Endothelial cell of umbilical vein (primary cell): ENCODE measurements around the gene GDF11. TPM values are rescaled to one million over a fixed set of nuclear protein-coding genes. Genes with fewer than 3 reads are reported as not detected.

ENCODE experiments used
- BruUV-seq: library from RNA; stranded (reverse); fragments of 400-500 nt; replicated peaks from 2 replicates; lab custom pipeline; 2021; lab: Mats Ljungman, UMichigan
- CTCF ChIA-PET: fragments of 300-600, 350-600 bp; sonication (Branson Sonifier 250); formaldehyde crosslinking; loops from one replicate; lab custom pipeline; 2021; ENCODE audit warnings: antibody characterized with exemption, inconsistent platforms; lab: Charles Lee
- POLR2A ChIA-PET: fragments of 300-600, 350-600 bp; sonication (Branson Sonifier 250); formaldehyde crosslinking; loops from one replicate; lab custom pipeline; 2021; ENCODE audit warnings: antibody characterized with exemption, inconsistent platforms; lab: Charles Lee
- DNase-seq: peaks from one replicate; pipeline ENCODE4 v3.0.0-alpha.2; 2011; ENCODE audit warnings: low read depth, low spot score
- FAIRE-seq: peaks from 2 replicates; lab custom pipeline; 2011; peaks lifted over from hg19 to GRCh38; lab: Jason Lieb, UNC
- H2AFZ ChIP-seq: 2 replicates; pipeline ENCODE4 v1.6.0; 2012; ENCODE audit warnings: low read depth, low read length, control low read depth, inconsistent platforms
- H3K27ac ChIP-seq: 2 replicates; pipeline ENCODE4 v1.5.1; 2011; ENCODE audit warnings: low read depth, mild to moderate bottlenecking, control low read depth, low read length, moderate library complexity; ENCODE audit not compliant: insufficient read depth
- H3K27me3 ChIP-seq, 2 experiments: 2 replicates each; pipeline versions ENCODE4 v1.6.0 to v1.6.1; 2011; ENCODE audit warnings: low read length in 2 of 2, mixed read lengths in 1 of 2; ENCODE audit not compliant: control insufficient read depth in 2 of 2, insufficient read depth in 2 of 2
- H3K36me3 ChIP-seq, 2 experiments: 2 replicates in 1 of 2; 3 replicates in 1 of 2; pipeline ENCODE4 v1.5.1; 2011; ENCODE audit warnings: low read length in 2 of 2, mild to moderate bottlenecking in 1 of 2, moderate library complexity in 1 of 2; ENCODE audit not compliant: control insufficient read depth in 2 of 2, insufficient read depth in 2 of 2; ENCODE audit errors: extremely low read depth in 1 of 2
- H3K4me1 ChIP-seq: 3 replicates; pipeline ENCODE4 v1.5.1; 2011; ENCODE audit warnings: mild to moderate bottlenecking, low read length; ENCODE audit not compliant: control insufficient read depth, insufficient read depth; ENCODE audit errors: extremely low read depth
- H3K4me2 ChIP-seq: 2 replicates; pipeline ENCODE4 v1.6.1; 2011; ENCODE audit warnings: low read length, control low read depth, mixed read lengths; ENCODE audit not compliant: insufficient read depth
- H3K4me3 ChIP-seq, 3 experiments: fragments of 200-600 bp in 1 of 3; sonication (generic), shearing (Covaris generic) in 1 of 3; replicated peaks in 1 of 3; 2 replicates each; pipeline ENCODE4 v1.5.1; 2011 to 2016; ENCODE audit warnings: control low read depth in 3 of 3, low read length in 3 of 3, mild to moderate bottlenecking in 2 of 3, inconsistent platforms in 1 of 3, low read depth in 1 of 3, moderate library complexity in 1 of 3; ENCODE audit not compliant: insufficient read depth in 1 of 3
- H3K79me2 ChIP-seq: 2 replicates; pipeline ENCODE4 v1.6.0; 2012; ENCODE audit warnings: low read length, inconsistent platforms; ENCODE audit not compliant: control insufficient read depth, insufficient read depth
- H3K9ac ChIP-seq: replicated peaks from 2 replicates; pipeline ENCODE3; 2011; ENCODE audit warnings: low read length, control low read depth; ENCODE audit not compliant: insufficient read depth; ENCODE audit errors: extremely low read depth
- H3K9me1 ChIP-seq: replicated peaks from 3 replicates; pipeline ENCODE4 v1.6.0; 2011; ENCODE audit warnings: mild to moderate bottlenecking, low read length; ENCODE audit not compliant: control insufficient read depth, insufficient read depth; ENCODE audit errors: extremely low read depth
- H3K9me3 ChIP-seq: replicated peaks from 2 replicates; pipeline ENCODE4 v1.5.1; 2012; ENCODE audit warnings: low read length, inconsistent platforms; ENCODE audit not compliant: control insufficient read depth, insufficient read depth
- H4K20me1 ChIP-seq: replicated peaks from 2 replicates; pipeline ENCODE3; 2011; ENCODE audit warnings: mild to moderate bottlenecking, low read length; ENCODE audit not compliant: control insufficient read depth, insufficient read depth; ENCODE audit errors: extremely low read depth
- EZH2 ChIP-seq: IDR thresholded peaks from 2 replicates; pipeline ENCODE4 v1.6.1; 2012; ENCODE audit warnings: borderline replicate concordance, low read depth, mild to moderate bottlenecking, moderate library complexity, low read length, inconsistent platforms; ENCODE audit not compliant: severe bottlenecking
- FOS ChIP-seq: IDR thresholded peaks from 2 replicates; pipeline ENCODE4 v1.6.1; 2011; ENCODE audit warnings: mild to moderate bottlenecking, low read length, moderate library complexity, borderline replicate concordance; ENCODE audit not compliant: insufficient read depth
- GATA2 ChIP-seq: IDR thresholded peaks from 2 replicates; pipeline ENCODE4 v1.7.0; 2011; ENCODE audit warnings: low read depth, mild to moderate bottlenecking, moderate library complexity, mixed read lengths, low read length; ENCODE audit not compliant: insufficient read length, insufficient read depth
- JUN ChIP-seq: IDR thresholded peaks from 2 replicates; pipeline ENCODE4 v1.6.1; 2011; ENCODE audit warnings: borderline replicate concordance, low read depth; ENCODE audit not compliant: insufficient read length, insufficient read depth
- MYC ChIP-seq: IDR thresholded peaks from one replicate; pipeline ENCODE4 v1.6.1; 2011; ENCODE audit warnings: mild to moderate bottlenecking, low read depth, low read length
- POLR2A ChIP-seq: IDR thresholded peaks from 2 replicates; pipeline ENCODE4 v1.6.1; 2012; ENCODE audit warnings: low read depth, mild to moderate bottlenecking, control low read depth, low read length
- POLR2AphosphoS5 ChIP-seq: IDR thresholded peaks from 2 replicates; pipeline ENCODE4 v1.6.1; 2012; ENCODE audit warnings: low read depth, mild to moderate bottlenecking, control low read depth, low read length, moderate library complexity; ENCODE audit not compliant: insufficient read depth
- dilution Hi-C: fragments of 300-500 bp; cut with MboI; formaldehyde crosslinking; loops from one replicate; pipeline ENCODE4 v1.15.0; 2019; ENCODE audit warnings: low sequenced_read_pairs; ENCODE audit not compliant: extremely low pct_ligation_motif_present
- intact Hi-C: fragments of 100-400 bp; cut with micrococcal nuclease; formaldehyde crosslinking; loops from one replicate; pipeline ENCODE4 v1.10.0; 2022
- polyA plus RNA-seq, 4 experiments: library from polyadenylated mRNA; depleted of rRNA in 3 of 4; stranded (reverse) in 3 of 4; unstranded in 1 of 4; fragments of >200 nt; gene quantifications; 2 replicates each; pipeline versions ENCODE4 v1.2.1 to v1.2.3, GENCODE V29; 2011 to 2012; ENCODE audit warnings: missing spikeins in 1 of 4
- total RNA-seq: library from RNA; stranded (reverse); gene quantifications from 2 replicates; pipeline ENCODE4 v1.2.3, GENCODE V29; 2021
- TF ChIP-seq, protein P1 (sequence below), 2 donors: IDR thresholded peaks; 1 replicate in 1 of 2; 2 replicates in 1 of 2; pipeline ENCODE4 v1.5.1; 2011; ENCODE audit warnings: low read length in 2 of 2, mild to moderate bottlenecking in 2 of 2, moderate library complexity in 2 of 2, control low read depth in 1 of 2, inconsistent platforms in 1 of 2, low read depth in 1 of 2; ENCODE audit not compliant: insufficient read depth in 1 of 2; ENCODE audit errors: extremely low read depth in 1 of 2
- TF ChIP-seq, protein P2 (sequence below): IDR thresholded peaks from 2 replicates; pipeline ENCODE4 v1.6.1; 2011; ENCODE audit not compliant: insufficient read depth, insufficient read length

GDF11 gene
- total and polyA plus RNA-seq, 2 donors (not counting 3 experiments of a cell fraction or from before 2014, with no cell fraction given), result 10.0 to 18.7 TPM

DNA sequence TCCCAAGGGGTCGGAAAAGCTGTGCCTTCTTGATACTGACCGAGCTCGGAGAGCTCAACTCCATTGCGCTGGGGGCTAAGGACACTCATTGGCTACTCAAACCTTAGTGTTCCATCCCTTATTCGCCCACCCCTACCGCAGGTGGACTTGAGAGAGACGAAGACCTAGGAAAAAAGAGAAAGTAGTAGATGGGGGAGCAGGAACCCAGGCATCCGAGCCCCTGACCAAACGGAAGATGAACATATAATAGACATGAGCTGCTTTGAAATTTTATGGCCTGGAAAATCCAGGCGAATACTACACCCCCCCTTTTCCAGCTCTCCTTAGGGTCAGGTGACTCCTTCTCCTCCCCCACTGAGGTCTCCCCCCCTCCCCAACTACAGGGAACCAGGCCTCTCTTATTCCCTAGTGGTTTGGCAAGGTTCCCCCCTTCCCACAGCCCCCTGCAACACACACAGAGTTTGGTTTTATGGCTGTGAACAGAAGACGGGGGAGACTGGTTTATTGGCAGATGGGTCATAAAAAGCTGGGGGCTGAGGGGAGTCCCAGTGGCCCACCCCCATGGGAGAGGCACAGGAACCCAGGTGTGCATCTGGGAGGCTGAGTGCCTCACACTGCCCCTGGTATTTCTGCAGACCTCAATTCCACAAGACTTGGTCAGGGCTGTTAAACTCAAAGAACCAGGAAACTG, 1.6 kb downstream of the GDF11 start:
- H3K4me1 ChIP-seq, result peaks cover 9% of the 10 kb centered on the region
- dilution Hi-C loops, result no loop called here
- no TSS peak for BruUV-seq
- peak overlapping the region in 2 of 3 experiments; percentile 24 to 75 for H3K4me3 ChIP-seq
- no peaks in the 10 kb centered on the region for H3K79me2 ChIP-seq
- TF ChIP-seq POLR2A (no peak), MYC (no peak), EZH2 (no peak), FOS (no peak), POLR2AphosphoS5 (no peak), JUN (no peak), GATA2 (no peak)
- TF ChIP-seq, protein P1, sequence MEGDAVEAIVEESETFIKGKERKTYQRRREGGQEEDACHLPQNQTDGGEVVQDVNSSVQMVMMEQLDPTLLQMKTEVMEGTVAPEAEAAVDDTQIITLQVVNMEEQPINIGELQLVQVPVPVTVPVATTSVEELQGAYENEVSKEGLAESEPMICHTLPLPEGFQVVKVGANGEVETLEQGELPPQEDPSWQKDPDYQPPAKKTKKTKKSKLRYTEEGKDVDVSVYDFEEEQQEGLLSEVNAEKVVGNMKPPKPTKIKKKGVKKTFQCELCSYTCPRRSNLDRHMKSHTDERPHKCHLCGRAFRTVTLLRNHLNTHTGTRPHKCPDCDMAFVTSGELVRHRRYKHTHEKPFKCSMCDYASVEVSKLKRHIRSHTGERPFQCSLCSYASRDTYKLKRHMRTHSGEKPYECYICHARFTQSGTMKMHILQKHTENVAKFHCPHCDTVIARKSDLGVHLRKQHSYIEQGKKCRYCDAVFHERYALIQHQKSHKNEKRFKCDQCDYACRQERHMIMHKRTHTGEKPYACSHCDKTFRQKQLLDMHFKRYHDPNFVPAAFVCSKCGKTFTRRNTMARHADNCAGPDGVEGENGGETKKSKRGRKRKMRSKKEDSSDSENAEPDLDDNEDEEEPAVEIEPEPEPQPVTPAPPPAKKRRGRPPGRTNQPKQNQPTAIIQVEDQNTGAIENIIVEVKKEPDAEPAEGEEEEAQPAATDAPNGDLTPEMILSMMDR (IDR thresholded peaks at IDR 0.05; ENCODE audit: extremely low read depth in 1 of 2, insufficient read depth in 1 of 2, low read depth in 1 of 2, low read length in 2 of 2), result no peak
- TF ChIP-seq, protein P2, sequence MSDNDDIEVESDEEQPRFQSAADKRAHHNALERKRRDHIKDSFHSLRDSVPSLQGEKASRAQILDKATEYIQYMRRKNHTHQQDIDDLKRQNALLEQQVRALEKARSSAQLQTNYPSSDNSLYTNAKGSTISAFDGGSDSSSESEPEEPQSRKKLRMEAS, result no peak
- DNase-seq (peak; percentile 28), FAIRE-seq (no peak)
- H3K9me3 ChIP-seq, result no peaks in the 10 kb centered on the region
- H3K4me2 ChIP-seq, result peak overlapping the region; percentile 21
- intact Hi-C loops, result no loop called here
- ChIA-PET CTCF (interaction anchor here (1.0 to 2.9 kb wide), 10 partner anchors 11 to 445 kb away, joined by 3 to 12 read pairs (median 4); partner anchors contain the start of genes ORMDL2, SARNP and SMARCC2), POLR2A (interaction anchor here (0.6 to 1.1 kb wide), 3 partner anchors 7 to 50 kb away, joined by 3 to 5 read pairs (median 3); no protein-coding TSS in a partner anchor)
- H3K36me3 ChIP-seq, result peaks cover 0 to 3% of the 10 kb centered on the region in 2 experiments
- H4K20me1 ChIP-seq, result no peaks in the 10 kb centered on the region
- H3K27me3 ChIP-seq, result no peaks in the 10 kb centered on the region
- H3K9ac ChIP-seq, result no peak overlapping the region
- no peak overlapping the region for H3K27ac ChIP-seq
- no peak overlapping the region for H2AFZ ChIP-seq
- H3K9me1 ChIP-seq, result no peaks in the 10 kb centered on the region
